HG03439 (cell line): ENCODE results near the gene APOBEC3A.
A peak's percentile ranks its signal among the peaks of the same experiment; 100 is the strongest.
"Not testable (repeated sequence)": the region's sequence is repeated elsewhere in the genome, so short reads cannot be mapped to it uniquely, and the experiment has no call there.

Experiments
- ATAC-seq: cut with Tn5 transposase; IDR thresholded peaks from one replicate; pipeline ENCODE4 v1.9.1; 2021; ENCODE audit warnings: mild to moderate bottlenecking, moderate library complexity; ENCODE audit not compliant: unreplicated experiment

The APOBEC3A gene

DNA sequence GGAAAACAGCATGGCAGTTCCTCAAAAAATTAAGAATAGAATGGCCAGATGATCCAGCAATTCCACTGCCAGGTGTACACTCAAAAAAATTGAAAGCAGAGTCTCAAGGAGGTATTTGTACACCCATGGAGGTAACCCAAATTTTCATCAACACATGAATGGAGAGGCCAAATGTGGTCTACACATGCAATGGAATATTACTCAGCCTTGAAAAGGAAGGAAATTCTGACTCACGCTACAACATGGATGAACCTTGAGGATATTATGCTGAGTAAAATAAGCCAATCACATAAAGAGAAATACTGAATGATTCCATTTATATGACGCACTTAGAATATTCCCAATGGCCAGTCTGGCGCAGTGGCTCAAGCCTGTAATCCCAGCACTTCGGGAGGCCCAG, 19.9 kb downstream of the APOBEC3A start:
- not testable (repeated sequence) for ATAC-seq

DNA sequence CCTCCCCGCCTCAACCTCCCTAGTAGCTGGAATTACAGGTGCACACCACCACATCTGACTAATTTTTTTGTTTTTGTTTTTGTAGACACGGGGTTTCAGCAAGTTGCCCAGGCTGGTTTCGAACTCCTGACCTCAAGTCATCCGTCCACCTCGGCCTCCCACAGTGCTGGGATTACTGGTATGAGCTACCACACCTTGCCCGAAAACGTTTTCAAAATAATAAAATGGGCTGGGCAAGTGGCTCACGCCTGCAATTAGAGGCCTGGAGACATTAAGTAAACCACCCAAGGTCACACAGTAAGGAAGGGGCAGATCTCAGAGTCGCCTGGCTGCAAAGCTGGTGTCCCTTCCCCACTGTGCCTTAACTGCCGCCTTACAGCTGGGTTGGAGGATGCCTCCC, 23.2 kb downstream of the APOBEC3A start:
- ATAC-seq: not testable (repeated sequence)

DNA sequence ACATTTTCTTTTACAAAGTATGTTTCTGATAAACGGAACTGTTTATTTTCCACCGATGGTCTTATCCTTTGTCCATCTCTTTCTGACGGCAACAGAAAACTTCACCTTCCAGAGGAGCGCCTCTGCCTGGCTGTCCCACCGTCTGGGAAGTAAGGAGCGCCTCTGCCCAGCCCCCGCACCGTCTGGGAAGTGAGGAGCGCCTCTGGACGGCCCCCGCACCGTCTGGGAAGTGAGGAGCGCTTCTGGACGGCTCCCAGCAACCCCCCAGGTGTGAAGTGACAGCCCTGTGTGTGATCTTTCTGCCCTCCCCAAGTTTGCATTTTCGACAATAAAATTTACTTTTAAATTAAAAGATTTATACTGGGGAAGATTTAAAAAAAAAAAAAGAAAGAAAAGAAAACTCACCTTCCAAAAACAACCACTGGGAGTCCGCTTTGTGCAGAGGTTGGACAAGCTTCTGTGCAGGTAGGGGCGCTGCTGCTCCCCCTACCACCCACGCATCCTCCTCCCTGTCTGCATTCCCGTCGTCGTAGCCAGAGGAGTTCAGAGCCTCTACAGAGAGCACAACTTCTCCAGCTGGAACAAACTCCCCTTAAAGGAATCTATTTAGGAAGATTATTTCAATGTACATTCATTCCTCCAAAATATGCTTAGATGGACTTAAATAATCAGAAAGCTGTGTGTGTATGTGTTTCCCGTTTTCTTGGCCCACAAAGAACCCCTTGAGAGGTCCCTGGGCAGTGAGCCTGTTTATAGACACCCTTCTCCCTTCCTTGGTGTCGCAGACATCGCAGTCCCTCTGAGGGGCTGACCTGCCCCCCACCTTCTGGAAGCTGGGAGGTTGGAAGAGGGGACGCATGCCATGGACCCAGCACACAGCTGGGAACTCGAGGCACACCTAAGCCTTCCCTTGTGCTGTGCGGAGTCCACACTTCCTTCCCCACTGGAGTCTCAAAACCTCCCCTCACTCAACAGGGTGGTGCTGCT, 23.9 kb downstream of the APOBEC3A start:
- ATAC-seq: peak; percentile 1

DNA sequence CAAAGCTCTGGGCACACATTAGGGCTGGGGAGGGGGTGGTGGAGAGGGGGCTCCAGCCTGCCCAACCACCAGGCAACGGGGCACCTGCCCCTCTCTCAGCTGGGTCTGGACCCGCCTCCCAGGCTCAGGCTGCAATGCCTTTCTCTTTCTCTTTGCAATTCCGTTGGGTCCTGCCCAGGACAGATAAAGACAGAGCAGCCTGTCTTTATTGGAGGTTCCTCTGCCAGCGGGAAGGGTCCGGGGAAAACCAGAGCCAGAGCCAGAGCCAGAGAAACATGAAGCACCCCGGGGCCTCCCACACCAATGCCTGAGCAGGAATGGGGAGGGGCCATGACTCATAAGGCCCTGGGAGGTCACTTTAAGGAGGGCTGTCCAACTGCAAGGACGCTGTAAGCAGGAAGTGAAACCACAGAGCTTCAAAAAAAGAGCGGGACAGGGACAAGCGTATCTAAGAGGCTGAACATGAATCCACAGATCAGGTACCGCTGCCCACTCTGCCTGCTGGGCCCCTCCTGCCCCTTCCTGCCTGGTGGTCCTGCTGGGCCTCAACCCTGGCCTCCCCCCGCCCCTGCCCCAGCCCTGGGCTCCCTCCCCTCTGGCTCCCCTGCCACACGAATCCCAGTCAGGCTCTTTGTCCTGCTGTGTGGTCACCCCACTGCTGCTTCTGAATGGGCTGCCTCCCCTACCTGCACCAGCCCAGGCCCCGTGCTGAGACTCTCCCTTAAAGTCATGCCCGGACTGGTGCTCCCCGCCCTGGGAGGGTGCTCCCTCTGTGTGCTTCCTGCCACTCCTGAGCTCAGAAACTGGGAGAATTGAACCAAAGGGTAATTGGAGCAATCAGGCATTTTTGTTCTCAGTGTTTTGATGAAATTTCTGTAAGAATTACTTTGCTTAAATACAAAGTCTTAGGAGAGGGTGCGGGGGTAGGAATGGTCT, 24.9 kb downstream of the APOBEC3A start, which contains the start of gene APOBEC3B:
TSS of gene APOBEC3B (plus strand) at position 356 of the 936 bp plus-strand sequence. CDS start at position 463, 107 bp downstream.
- ATAC-seq: peak; percentile 50

DNA sequence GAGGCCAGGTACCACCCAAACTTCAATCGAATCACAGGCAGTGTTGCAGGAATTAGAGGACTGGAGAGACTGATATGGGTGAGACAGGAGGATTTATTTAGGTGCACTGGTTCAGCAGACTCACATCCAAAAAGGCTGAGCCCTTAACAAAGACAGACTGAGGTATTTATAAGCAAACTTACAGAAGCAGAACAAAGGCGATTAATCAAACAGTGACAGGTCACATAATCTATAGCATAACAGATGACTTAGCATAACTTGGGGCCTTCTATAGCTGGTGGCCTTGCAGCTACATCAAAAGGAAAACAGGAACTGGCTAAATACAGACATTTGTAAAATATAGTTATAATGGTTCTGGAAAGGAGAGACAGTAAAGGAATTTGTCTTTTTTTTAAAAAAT, 26.8 kb downstream of the APOBEC3A start:
- no peak for ATAC-seq

DNA sequence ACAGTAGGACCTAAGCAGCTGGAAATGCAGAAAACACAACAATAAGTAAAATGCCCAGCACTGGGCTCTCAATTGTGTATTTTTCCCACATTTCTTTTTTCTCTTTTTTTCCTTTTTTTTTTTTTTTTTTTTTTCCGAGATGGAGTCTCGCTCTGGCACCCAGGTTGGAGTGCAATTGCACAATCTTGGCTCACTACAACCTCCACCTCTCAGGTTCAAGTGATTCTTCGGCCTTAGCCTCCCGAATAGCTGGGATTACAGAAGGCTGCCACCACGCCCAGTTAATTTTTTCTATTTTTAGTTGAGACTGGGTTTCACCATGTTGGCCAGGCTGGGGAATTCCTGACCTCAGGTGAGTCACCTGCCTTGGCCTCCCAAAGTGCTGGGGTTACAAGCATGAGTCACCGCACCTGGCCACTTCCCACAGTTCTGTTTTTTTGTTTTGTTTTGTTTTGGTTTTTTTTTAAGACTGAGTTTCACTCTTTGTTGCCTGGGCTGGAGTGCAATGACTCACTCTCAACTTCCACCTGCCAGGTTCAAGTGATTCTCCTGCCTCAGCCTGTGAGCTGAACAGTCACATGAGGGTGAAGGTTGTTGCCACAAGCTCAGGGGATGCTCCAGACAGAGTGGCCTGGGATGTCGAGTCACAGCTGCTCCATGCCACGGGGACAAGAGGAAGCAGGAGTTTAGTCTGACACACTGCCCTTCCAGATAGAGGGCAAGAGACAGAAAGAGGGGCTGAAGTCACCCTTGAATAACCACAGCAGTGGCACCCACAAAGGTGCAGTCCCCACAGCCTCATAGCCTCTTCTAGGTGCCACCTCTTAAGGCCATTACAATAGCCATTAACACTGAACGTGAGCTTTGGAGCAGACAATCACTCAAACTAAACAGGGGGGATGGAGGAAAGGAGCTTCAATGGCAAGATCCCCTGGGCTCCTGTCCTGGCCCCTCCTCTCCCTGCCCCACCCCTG, 27.7 kb downstream of the APOBEC3A start:
- ATAC-seq: peak; percentile 66

DNA sequence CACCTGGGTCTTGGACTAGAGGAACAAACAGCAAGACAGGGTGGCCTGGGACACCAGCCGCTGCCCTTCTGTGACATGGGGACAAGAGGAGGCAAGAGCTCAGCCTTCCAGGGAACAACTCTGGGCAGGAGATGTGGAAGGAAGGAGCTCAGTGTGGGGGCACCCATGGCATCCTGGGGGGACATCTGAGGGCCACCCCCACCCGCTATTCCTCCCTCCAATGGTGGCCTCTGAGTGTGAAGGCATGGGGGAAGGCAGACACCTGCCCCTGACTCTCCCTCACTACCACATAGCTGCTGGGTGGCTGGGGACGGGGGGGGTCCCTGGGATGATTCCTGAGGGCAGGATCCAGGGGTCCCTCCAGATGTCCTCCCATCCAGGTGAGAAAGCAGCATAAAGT, 29.2 kb downstream of the APOBEC3A start:
- no peak for ATAC-seq

DNA sequence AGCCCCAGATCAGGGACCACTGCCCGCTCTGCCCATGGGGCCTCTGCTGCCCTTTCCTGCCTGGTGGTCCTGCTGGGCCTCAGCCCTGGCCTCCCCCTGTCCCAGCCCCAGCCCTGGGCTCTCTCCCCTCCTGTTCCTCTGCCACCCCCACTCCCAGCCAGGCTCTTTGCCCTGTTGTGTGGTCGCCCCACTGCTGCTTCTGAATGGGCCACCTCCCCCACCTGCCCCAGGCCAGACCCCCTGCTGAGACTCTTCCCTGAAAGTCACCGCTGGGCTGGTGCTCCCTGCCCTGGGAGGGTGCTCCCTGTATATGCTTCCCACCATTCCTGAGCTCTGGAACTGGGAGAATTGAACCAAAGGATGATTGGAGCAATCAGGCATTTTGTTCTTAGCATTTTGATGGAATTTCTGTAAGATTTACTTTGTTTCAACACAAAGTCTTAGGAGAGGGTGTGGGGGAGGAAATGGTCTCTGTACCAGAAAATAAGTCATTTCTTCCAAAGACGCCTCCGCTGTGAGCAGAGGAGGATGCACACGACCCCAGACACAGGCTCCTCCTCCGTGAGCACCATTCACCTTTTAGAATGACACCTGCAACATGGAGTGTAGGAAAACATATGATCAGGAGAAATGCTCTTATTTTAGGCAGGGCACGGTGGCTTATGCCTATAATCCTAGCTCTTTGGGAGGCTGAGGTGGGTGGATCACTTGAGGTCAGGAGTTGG, 29.9 kb downstream of the APOBEC3A start:
- ATAC-seq: no peak

DNA sequence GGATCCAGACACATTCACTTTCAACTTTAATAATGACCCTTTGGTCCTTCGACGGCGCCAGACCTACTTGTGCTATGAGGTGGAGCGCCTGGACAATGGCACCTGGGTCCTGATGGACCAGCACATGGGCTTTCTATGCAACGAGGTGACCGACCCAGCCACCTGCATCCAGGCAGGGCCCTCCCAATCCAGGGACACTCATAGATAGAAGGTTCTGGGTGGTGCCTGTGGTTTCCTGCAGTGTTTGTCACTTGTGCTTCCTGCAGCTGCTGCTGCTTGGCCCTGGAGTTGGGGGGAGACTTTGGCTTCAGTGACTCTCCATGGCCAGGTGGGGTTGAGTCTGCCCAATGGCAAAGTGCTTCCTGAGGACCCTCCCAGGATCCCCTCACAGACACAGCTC, 32.1 kb downstream of the APOBEC3A start:
- no peak for ATAC-seq

DNA sequence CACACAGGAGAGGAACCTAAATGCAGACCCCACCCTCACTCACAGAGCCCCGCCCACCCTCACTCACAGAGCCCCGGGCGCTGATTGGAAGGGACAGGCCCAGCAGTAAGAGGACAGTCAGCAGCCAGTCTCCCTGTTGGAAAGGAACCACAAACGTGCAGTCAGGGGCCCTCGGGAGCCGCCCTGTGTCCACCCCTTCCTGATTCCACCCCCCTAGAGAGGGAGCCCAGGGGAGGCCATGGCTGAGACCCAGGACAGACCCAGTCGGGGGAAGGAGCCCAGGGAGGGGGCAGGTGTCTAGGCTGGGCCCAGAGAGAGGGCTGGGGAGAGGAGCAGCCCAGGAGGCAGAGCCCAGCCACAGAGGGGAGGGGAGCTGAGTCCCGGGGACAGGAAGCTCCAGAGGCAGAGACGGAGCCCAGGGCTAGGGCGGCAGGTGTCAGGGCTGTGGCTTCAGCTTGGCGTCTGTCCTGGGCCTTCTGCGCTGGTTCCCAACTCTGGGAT, 35.5 kb downstream of the APOBEC3A start:
- ATAC-seq: not testable (repeated sequence)

DNA sequence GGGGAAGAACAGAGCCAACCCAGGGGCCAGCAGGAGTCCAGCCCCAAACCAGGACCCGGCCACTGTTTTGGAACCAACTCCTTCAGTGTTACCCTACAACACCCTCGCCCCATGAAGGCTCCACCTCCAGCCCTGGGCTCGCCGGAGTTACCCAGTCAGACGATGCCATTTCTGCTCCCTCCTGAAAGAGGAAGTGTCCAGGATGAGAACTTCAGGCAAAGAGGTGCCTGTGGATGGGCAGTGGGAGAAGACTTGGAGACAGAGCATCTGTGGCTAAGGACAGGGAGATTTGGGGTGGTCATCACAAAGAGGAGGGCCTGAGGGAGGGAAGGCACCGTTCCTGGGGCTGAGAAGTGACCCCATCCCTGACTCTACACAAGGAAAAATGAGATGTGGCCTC, 38.7 kb downstream of the APOBEC3A start:
- no peak for ATAC-seq

DNA sequence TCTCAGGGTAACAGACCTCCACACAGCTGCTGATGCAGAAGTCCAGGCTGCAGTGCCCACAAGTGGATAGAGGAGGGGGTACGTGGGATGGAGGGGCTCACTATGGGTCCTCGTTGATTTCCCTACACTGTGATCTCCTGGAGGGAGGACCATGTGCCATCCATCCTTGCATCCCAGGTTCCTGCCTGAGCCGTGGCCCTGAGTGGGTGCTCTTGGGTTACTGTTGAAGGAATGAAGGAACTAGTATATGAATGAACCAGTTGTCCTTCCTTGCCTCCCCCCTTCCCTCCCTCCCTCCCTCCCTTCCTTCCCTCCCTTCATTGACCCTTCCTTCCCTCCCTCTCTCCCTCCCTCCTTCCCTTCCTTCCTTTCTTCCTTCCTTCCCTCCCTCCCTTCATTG, 40.1 kb downstream of the APOBEC3A start:
- ATAC-seq: no peak

DNA sequence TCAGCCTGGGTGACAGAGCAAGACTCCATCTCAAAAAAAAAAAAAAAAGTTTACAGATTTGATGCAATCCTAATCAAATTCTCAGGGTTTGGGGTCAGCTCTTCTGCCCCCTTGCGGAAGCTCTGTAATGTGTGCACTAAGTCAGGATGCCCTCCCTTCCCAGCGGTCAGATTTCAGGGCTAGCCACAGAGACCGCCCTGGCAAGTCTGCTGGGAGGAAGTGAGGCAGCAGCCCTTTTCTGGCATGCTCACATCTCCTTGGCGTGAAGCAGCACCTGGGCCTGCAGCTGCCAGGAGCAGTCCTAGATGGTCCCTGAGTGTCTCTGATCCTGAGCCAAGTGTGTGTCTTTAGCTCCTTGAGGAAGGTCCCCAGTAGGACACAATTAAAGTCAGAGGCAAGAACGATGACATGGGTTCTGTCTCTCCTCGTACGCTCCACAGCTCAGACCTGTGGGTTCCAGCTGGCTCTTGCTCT, 45.8 kb downstream of the APOBEC3A start:
- ATAC-seq: peak; percentile 64

DNA sequence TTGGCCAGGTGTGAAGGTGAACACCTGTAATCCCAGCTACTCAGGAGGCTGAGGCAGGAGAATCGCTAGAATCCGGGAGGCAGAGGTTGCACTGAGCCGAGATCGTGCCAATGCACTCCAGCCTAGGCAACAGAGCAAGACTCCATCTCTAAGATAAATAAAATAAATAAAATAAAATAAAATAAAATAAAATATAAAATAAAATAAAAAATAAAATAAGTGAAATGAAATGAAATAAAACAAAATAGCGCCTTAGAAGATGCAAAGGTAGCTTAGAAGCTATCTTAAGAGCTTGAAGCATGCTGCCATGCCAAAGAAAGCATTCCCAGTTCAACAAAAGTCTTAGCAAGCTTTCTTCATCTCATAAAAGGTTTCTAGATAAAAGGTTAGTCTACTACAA, 49.8 kb downstream of the APOBEC3A start:
- ATAC-seq: no peak

DNA sequence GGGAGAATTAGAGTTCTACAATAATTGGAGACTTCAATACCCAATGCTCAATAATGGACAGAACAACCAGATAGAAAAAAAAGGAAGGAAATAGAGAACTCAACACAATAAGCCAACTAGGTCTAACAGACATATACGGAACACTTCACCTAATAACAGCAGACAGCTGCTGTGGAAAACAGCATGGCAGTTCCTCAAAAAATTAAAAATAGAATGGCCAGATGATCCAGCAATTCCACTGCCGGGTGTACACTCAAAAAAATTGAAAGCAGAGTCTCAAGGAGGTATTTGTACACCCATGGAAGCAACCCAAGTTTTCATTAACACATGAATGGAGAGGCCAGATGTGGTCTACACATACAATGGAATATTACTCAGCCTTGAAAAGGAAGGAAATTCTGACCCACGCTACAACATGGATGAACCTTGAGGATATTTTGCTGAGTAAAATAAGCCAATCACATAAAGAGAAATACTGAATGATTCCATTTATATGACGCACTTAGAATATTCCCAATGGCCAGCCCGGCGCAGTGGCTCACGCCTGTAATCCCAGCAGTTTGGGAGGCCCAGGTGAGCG, 51.0 kb downstream of the APOBEC3A start:
- ATAC-seq: not testable (repeated sequence)

DNA sequence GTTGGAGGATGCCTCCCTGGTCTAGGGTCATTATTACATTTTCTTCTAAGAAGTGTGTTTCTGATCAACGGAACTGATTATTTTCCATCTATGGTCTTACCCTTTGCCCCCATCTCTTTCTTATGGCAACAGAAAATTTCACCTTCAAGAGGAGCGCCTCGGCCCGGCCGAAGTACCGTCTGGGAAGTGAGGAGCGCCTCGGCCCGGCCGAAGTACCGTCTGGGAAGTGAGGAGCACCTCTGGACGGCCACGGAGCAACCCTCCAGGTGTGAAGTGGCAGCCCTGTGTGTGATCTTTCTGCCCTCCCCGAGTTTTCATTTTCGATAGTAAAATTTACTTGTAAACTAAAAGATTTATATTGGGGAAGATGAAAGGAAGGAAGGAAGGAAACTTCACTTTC, 53.5 kb downstream of the APOBEC3A start:
- ATAC-seq: no peak
